Endothelial cell of umbilical vein (primary cell): ENCODE measurements around the gene OGDH. TPM values are rescaled to one million over a fixed set of nuclear protein-coding genes. Genes with fewer than 3 reads are reported as not detected.
"Not testable (repeated sequence)": the region's sequence is repeated elsewhere in the genome, so short reads cannot be mapped to it uniquely, and the experiment has no call there.

ENCODE experiments used
- BruUV-seq: library from RNA; stranded (reverse); fragments of 400-500 nt; replicated peaks from 2 replicates; lab custom pipeline; 2021; lab: Mats Ljungman, UMichigan
- CTCF ChIA-PET: fragments of 300-600, 350-600 bp; sonication (Branson Sonifier 250); formaldehyde crosslinking; loops from one replicate; lab custom pipeline; 2021; ENCODE audit warnings: antibody characterized with exemption, inconsistent platforms; lab: Charles Lee
- POLR2A ChIA-PET: fragments of 300-600, 350-600 bp; sonication (Branson Sonifier 250); formaldehyde crosslinking; loops from one replicate; lab custom pipeline; 2021; ENCODE audit warnings: antibody characterized with exemption, inconsistent platforms; lab: Charles Lee
- DNase-seq: peaks from one replicate; pipeline ENCODE4 v3.0.0-alpha.2; 2011; ENCODE audit warnings: low read depth, low spot score
- FAIRE-seq: peaks from 2 replicates; lab custom pipeline; 2011; peaks lifted over from hg19 to GRCh38; lab: Jason Lieb, UNC
- H2AFZ ChIP-seq: 2 replicates; pipeline ENCODE4 v1.6.0; 2012; ENCODE audit warnings: low read depth, low read length, control low read depth, inconsistent platforms
- H3K27ac ChIP-seq: 2 replicates; pipeline ENCODE4 v1.5.1; 2011; ENCODE audit warnings: low read depth, mild to moderate bottlenecking, control low read depth, low read length, moderate library complexity; ENCODE audit not compliant: insufficient read depth
- H3K27me3 ChIP-seq, 2 experiments: 2 replicates each; pipeline versions ENCODE4 v1.6.0 to v1.6.1; 2011; ENCODE audit warnings: low read length in 2 of 2, mixed read lengths in 1 of 2; ENCODE audit not compliant: control insufficient read depth in 2 of 2, insufficient read depth in 2 of 2
- H3K36me3 ChIP-seq, 2 experiments: 2 replicates in 1 of 2; 3 replicates in 1 of 2; pipeline ENCODE4 v1.5.1; 2011; ENCODE audit warnings: low read length in 2 of 2, mild to moderate bottlenecking in 1 of 2, moderate library complexity in 1 of 2; ENCODE audit not compliant: control insufficient read depth in 2 of 2, insufficient read depth in 2 of 2; ENCODE audit errors: extremely low read depth in 1 of 2
- H3K4me1 ChIP-seq: 3 replicates; pipeline ENCODE4 v1.5.1; 2011; ENCODE audit warnings: mild to moderate bottlenecking, low read length; ENCODE audit not compliant: control insufficient read depth, insufficient read depth; ENCODE audit errors: extremely low read depth
- H3K4me2 ChIP-seq: 2 replicates; pipeline ENCODE4 v1.6.1; 2011; ENCODE audit warnings: low read length, control low read depth, mixed read lengths; ENCODE audit not compliant: insufficient read depth
- H3K4me3 ChIP-seq, 3 experiments: fragments of 200-600 bp in 1 of 3; sonication (generic), shearing (Covaris generic) in 1 of 3; replicated peaks in 1 of 3; 2 replicates each; pipeline ENCODE4 v1.5.1; 2011 to 2016; ENCODE audit warnings: control low read depth in 3 of 3, low read length in 3 of 3, mild to moderate bottlenecking in 2 of 3, inconsistent platforms in 1 of 3, low read depth in 1 of 3, moderate library complexity in 1 of 3; ENCODE audit not compliant: insufficient read depth in 1 of 3
- H3K79me2 ChIP-seq: 2 replicates; pipeline ENCODE4 v1.6.0; 2012; ENCODE audit warnings: low read length, inconsistent platforms; ENCODE audit not compliant: control insufficient read depth, insufficient read depth
- H3K9ac ChIP-seq: replicated peaks from 2 replicates; pipeline ENCODE3; 2011; ENCODE audit warnings: low read length, control low read depth; ENCODE audit not compliant: insufficient read depth; ENCODE audit errors: extremely low read depth
- H3K9me1 ChIP-seq: replicated peaks from 3 replicates; pipeline ENCODE4 v1.6.0; 2011; ENCODE audit warnings: mild to moderate bottlenecking, low read length; ENCODE audit not compliant: control insufficient read depth, insufficient read depth; ENCODE audit errors: extremely low read depth
- H3K9me3 ChIP-seq: replicated peaks from 2 replicates; pipeline ENCODE4 v1.5.1; 2012; ENCODE audit warnings: low read length, inconsistent platforms; ENCODE audit not compliant: control insufficient read depth, insufficient read depth
- H4K20me1 ChIP-seq: replicated peaks from 2 replicates; pipeline ENCODE3; 2011; ENCODE audit warnings: mild to moderate bottlenecking, low read length; ENCODE audit not compliant: control insufficient read depth, insufficient read depth; ENCODE audit errors: extremely low read depth
- POLR2AphosphoS5 ChIP-seq: IDR thresholded peaks from 2 replicates; pipeline ENCODE4 v1.6.1; 2012; ENCODE audit warnings: low read depth, mild to moderate bottlenecking, control low read depth, low read length, moderate library complexity; ENCODE audit not compliant: insufficient read depth
- dilution Hi-C: fragments of 300-500 bp; cut with MboI; formaldehyde crosslinking; loops from one replicate; pipeline ENCODE4 v1.15.0; 2019; ENCODE audit warnings: low sequenced_read_pairs; ENCODE audit not compliant: extremely low pct_ligation_motif_present
- intact Hi-C: fragments of 100-400 bp; cut with micrococcal nuclease; formaldehyde crosslinking; loops from one replicate; pipeline ENCODE4 v1.10.0; 2022
- polyA plus RNA-seq, 4 experiments: library from polyadenylated mRNA; depleted of rRNA in 3 of 4; stranded (reverse) in 3 of 4; unstranded in 1 of 4; fragments of >200 nt; gene quantifications; 2 replicates each; pipeline versions ENCODE4 v1.2.1 to v1.2.3, GENCODE V29; 2011 to 2012; ENCODE audit warnings: missing spikeins in 1 of 4
- total RNA-seq: library from RNA; stranded (reverse); gene quantifications from 2 replicates; pipeline ENCODE4 v1.2.3, GENCODE V29; 2021

Gene OGDH
- total and polyA plus RNA-seq, 2 donors (not counting 3 experiments of a cell fraction or from before 2014, with no cell fraction given) = 88.9 to 92.9 TPM

DNA sequence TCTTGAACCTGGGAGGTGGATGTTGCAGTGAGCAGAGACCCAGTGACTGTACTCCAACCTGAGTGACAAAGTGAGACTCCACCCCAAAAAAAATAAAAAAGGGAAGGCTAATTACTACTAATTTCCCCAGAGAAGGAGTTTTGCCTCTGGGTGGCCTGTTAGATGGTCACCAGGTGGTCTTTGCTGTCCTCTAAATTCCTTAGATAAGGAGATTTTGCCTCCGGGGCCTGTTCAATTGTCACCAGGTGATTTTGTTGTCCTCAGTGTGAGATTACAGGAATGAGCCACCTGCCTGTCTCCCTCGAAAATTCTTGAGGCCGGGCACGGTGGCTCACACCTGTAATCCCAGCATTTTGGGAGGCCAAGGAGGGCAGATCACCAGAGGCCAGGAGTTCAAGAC is 117.8 kb downstream of the OGDH start:
- FAIRE-seq (no peak), DNase-seq (no peak)
- no peak overlapping the region for H3K4me2 ChIP-seq
- no peaks in the 10 kb centered on the region for H3K9me3 ChIP-seq
- POLR2A ChIA-PET = no interaction called here
- no TSS peak for BruUV-seq
- H2AFZ ChIP-seq = no peak overlapping the region
- no peaks in the 10 kb centered on the region for H3K27me3 ChIP-seq
- H3K9ac ChIP-seq = no peak overlapping the region
- no peak overlapping the region for H3K4me3 ChIP-seq
- H3K27ac ChIP-seq = no peak overlapping the region
- dilution Hi-C loops (no loop called here), intact Hi-C loops (no loop called here)
- H3K9me1 ChIP-seq = no peaks in the 10 kb centered on the region
- TF ChIP-seq POLR2AphosphoS5 = no peak
- H3K4me1 ChIP-seq = peaks cover 10% of the 10 kb centered on the region
- H3K36me3 ChIP-seq = no peaks in the 10 kb centered on the region
- H3K79me2 ChIP-seq = no peaks in the 10 kb centered on the region
- CTCF ChIA-PET = no interaction called here
- no peaks in the 10 kb centered on the region for H4K20me1 ChIP-seq

DNA sequence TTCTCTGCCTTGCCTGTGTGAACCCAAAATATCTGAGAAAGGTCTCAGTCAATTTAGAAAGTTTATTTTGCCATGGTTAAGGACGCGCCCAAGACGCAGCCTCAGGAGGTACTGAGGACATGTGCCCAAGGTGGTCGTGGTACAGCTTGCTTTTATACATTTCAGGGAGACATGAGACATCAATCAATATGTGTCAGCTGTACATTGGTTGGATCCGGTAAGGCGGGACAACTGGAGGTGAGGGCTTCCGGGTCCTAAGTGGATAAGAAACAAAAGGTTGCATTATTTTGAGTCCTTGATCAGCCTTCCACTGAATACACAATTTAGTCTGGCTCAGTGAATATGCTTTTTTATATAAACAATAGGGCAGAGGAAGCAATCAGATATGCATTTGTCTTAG is 119.8 kb downstream of the OGDH start:
- H3K9me3 ChIP-seq, POLR2A ChIA-PET, H3K4me3 ChIP-seq, CTCF ChIA-PET, H3K27me3 ChIP-seq, H3K9me1 ChIP-seq, H4K20me1 ChIP-seq, H3K4me2 ChIP-seq, dilution Hi-C loops, FAIRE-seq, DNase-seq, H3K36me3 ChIP-seq, BruUV-seq, H3K9ac ChIP-seq, H3K79me2 ChIP-seq, H3K27ac ChIP-seq: not testable (repeated sequence)
- intact Hi-C loops = loop anchor here (2.0 kb wide), 1 partner anchor 71 kb away; the partner anchor contains the start of gene PPIA
- H2AFZ ChIP-seq = peak overlapping the region; percentile 27
- H3K4me1 ChIP-seq = peaks cover 16% of the 10 kb centered on the region
